ENCODE data around the gene CDH9.

CDH9 gene, protein sequence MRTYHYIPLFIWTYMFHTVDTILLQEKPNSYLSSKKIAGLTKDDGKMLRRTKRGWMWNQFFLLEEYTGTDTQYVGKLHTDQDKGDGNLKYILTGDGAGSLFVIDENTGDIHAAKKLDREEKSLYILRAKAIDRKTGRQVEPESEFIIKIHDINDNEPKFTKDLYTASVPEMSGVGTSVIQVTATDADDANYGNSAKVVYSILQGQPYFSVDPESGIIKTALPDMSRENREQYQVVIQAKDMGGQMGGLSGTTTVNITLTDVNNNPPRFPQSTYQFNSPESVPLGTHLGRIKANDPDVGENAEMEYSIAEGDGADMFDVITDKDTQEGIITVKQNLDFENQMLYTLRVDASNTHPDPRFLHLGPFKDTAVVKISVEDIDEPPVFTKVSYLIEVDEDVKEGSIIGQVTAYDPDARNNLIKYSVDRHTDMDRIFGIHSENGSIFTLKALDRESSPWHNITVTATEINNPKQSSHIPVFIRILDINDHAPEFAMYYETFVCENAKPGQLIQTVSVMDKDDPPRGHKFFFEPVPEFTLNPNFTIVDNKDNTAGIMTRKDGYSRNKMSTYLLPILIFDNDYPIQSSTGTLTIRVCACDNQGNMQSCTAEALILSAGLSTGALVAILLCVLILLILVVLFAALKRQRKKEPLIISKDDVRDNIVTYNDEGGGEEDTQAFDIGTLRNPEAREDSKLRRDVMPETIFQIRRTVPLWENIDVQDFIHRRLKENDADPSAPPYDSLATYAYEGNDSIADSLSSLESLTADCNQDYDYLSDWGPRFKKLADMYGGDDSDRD

DNA sequence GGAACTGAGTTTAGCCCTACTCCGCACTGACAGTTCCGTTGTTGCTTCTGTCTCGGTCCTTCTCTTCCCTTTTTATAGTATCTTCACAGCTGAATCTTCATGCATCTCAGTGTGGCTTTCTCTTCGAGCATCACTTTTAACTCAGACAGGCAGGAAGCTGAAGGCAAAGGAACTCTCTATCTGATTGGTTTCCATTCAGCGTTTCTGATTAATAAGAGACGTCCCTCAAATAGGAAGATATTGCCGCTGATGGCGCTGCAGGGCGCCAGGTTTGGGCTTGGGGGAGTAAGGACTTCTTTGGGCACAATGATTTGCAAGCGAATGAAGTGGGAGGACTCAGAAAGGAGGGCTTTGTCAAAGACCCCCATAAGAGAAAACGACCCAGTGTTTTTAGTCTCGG, at the start of gene CDH9:
Gene CDH9, minus strand, starts transcription at position 111 of the 400 bp plus-strand sequence. CDS start 50,253 bp downstream, outside the sequence.
- DNase-seq: no peak

DNA sequence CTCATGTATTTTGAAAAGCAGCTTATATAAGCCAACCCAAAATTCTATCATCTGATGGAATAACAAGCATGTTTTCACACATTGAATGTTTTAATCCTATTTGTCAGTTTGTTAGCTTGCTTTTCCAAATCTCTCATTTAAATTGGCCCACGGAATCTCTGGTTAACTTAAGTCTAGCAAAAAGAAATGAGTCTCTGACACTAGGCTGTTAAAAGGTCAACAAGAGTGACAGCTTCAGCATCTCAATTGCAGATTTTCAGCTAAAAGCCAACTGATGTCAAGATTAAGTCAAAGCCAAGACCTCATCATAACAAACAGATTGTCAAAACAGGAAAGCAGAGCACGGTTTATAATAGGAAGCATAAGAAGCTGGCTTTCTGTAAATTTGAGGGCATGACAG, 49.4 kb upstream of the CDH9 start:
- DNase-seq: no peak

DNA sequence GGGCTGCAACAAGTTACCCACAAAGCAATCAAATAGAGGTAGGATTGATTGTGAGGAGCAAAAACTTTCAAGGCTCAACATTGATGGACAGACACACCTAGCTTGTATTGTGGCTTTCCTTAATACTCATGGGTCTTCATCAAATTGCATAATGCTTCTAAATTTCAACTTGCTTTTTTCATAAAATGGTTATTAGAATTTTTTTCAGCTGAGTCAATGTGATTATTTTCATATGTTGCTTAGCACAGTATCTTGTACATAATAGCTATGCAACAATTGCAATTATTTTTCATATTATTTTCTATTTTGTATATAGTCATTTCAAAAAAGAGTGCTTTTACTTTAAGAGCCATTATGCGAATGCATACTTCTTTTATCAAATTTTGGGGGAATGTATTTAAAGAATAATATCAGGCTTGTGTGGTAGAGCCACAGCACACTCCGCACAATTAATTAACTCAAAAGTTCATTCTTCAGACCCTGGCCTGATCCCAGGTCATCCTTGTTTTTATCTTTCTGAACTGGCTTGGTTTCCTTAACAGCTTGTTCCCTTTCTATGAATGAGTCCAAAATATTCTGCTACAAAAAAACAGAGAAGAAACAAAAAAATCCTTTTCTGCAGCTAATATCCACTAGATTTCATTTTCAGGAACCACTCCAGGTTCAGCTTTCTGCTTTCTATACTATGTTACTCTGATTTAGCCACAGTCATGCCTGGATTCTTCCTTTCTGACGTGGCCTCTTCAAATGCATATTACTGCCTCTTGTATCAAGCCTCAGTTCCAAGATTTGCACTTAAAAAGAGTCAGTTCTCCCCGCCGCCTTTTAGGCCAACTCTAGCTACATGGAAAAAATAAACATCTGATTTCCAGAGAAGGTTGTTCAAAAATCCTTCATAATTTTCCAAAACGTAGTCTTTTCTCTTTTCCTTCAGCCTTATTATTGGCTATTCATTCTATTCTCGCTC, 45.3 kb upstream of the CDH9 start:
- no peak for DNase-seq

DNA sequence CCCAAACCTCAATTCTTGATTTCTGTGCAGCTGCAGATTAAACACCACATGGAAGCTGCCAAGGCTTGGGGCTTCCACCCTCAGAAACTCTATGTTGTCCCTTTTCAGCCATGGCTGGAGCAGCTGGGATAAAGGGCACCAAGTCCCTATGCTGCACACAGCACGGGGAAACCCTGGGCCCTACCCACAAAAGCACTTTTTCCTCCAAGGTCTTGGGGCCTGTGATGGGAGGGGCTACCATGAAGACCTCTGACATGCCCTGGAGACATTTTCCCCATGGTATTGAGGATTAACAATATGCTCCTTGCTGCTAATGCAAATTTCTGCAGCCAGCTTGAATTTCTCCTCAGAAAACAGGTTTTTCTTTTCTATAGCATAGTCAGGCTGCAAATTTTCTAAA, 41.8 kb upstream of the CDH9 start:
- no peak for DNase-seq

DNA sequence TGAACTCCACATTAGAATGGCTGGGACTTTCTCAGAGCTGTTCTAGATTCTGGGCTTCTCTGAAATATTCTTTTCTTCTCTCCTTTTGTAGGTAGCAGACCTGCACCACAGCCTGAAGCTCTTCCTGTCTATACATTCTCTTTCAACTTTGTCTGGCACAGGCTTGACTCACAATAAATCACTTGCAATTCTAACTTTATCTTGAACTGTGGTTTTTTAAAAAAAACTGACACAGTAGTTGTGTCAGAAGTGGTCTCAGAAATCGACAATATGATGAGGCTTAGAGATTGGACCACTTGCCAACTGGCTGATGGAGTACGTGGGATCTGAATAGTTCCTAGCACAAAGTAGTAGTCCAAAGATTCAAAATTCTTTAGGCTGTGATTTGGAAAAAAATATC, 24.1 kb upstream of the CDH9 start:
- no peak for DNase-seq

DNA sequence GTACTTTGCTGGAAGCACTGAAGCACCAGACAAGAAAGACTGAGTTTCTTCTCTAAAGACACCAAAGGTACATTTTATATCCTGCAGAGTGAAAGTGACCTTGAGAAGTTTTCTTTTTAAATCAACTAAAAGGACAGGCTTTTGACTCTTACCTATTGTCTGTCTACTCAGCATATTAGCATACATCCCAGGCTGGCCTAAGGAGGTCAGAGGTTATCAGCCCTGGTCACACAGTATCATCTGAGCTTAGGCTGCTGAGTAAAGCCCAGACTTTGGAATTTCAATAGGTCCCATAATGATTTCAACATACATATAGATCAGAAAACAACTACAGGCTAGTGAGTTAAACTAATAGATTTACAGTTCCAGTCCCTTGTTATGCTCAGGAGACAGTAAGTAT, 10.1 kb upstream of the CDH9 start:
- no peak for DNase-seq

DNA sequence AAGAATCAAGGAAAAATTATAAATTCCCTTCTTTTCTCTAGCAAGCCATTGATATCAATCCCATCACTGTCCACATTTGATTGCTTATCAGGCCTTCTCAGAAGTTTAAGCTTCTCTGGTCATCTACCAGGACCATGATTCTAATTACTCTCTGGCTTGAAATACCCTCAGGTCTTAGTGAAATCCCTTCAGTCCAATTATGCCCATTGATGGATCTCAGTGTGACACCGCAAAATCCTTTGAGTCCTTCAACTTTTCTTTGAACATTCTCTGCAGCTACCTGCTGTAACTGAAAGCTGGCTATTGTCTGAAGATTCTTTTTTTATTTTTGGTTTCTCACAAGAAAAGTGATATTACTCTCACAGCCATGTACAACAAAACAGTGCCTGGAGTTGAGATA, 3.0 kb upstream of the CDH9 start:
- no peak for DNase-seq

DNA sequence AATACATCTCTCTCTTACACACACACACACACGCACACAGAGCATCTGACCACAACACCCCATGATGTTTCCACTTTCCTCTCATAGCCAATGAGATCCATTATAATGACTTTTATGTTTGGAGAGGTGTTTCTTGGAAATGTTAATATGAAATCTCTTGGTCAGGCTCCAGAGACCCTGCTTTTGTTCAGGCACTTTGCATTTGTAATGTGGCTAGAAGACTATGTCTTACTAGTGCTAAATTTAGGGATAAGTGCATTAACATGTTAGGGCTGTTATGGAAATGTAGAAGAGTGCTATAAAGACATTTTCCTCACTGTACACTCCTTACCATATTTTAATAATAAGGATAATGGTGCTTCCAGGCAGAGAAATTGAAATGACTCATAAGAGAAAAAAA, 3.8 kb downstream of the CDH9 start:
- DNase-seq: no peak

DNA sequence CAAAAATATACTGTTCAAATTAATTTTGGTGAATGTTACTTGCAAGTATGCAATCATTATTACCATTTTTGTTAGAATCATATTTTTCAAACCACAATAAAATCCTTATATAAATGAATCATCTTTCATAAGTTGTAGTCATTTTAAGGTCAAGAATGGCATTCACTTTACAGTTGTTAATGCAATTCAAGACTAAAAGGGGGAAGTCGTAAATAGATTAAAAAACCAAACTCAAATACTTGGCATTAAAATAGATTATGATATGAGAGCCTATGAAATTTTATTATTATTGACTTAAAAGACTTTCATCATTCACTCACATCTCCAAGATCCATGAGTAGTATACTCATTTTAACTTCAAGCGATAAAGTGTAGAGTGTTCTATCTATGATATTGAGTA, 11.6 kb downstream of the CDH9 start:
- no peak for DNase-seq

DNA sequence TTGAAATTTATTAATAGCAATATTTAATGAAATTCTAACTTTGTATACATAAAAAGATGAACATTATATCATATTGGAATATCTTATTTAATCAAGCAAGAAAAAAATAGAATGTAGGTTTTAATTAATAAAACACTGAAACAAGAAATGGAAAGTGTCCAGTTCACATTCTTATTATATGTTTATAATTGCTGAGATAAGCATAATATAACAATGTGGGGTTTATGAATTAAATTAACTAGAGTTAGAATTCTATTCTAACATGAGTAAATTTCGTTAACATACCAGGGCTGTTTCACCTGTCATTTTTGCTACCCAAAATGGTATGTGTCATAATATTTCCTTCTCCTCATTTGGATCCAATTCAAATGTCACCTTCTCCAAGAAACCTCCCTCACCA, 12.3 kb downstream of the CDH9 start:
- DNase-seq: no peak

DNA sequence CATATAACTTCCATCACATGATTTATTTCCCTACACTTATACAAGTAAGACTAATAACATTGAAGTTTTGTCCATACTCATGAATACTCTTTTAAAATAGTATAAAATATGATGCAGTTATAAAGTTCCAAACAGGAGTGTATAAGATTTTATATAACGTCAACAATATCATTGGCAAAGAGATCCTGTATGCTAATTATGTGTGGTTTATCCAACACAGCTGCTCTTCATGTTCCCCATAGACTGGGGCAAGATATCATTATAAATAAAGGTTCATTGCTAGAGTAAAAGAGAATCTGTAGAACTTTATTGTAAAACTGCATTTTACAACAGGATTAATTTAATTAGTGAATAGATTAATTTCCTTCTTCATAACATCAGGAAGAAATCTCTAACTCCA, 16.9 kb downstream of the CDH9 start:
- no peak for DNase-seq

DNA sequence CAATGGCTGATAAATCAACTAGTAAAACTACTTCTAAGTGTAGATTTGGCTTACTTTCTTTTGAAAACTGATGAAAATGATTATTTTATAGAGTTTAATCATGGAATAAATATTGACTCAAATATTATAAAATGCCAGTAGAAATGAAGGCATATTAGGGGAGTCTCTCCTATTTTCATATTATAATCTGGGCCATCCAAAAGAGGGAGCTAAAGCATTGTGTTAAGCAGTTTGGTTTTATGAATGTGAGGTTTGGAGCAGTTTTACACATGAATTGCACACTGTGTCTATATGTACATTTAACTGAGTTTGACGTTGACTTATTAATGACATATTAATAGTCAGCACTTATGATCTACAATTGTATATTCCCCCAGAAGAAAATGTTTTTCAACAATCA, 17.4 kb downstream of the CDH9 start:
- no peak for DNase-seq

DNA sequence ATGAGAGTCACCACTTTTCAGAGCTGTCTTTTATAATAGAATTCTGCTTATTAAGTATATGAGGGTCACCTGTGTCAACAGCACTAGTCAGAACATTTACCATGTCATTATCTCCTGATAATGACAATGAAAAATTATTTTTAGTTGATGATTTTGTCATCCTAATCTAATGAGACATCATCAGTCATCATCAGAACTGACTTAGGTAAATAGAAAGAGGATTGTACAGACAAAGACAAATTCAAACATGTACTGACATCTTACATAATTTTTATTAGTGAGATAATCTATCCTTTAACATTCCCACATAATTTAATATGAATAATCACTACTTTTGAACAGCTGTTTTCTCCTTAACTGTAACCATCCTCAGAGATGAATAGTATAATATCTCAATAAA, 22.6 kb downstream of the CDH9 start:
- DNase-seq: no peak

DNA sequence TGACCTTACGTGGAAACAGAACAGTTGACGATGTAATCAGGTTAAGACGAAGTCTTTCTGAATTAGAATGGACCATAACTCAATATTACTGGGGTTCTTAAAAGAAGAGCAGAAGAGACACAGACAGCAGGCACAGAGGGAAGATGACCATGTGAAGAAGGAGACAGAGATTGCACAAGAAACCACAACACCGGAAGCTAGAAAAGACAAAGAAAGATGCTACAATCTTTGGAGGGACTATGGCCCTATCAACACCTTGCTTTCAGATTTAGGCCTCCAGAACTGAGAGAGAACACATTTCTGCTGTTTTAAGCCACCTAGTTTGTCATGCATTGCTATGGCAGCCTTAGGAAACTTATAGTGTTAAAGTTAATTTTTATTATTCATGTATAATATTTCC, 27.1 kb downstream of the CDH9 start:
- no peak for DNase-seq

DNA sequence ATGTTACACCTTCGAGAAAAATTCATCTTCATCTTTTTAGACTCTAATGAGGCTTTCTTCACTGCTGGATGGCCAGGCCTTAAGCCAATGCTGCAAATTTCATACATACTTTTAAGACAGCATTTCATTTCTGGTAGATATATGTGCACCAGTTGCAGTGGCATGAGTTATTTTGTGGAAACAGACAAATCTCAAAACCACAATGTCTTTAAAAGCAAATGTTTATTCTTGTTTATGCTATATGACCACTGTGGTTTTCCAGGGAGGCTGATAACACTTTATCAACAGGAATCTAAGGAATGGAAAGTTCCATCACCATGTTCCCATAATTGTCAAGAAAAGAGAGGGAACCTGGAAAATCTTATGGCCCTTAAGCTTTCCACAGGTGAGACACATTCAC, 27.7 kb downstream of the CDH9 start:
- DNase-seq: no peak

DNA sequence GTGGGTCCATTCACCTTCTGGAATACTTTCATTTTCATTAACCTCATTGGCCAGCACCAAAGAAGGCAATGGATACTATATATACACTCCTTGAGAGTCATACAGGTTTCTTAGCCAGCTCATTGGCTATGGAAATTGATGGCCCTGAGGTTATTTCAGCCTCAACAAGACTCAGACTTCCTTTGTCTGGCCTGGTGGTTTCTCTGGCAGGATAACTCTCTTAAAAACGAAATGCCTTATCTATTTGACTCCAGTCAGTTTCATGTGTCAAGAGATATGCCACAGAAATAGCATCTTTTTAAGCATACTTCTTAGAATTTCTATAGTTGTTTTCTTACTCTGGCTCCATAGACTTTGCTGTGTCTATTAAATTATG, 28.9 kb downstream of the CDH9 start:
- DNase-seq: no peak

DNA sequence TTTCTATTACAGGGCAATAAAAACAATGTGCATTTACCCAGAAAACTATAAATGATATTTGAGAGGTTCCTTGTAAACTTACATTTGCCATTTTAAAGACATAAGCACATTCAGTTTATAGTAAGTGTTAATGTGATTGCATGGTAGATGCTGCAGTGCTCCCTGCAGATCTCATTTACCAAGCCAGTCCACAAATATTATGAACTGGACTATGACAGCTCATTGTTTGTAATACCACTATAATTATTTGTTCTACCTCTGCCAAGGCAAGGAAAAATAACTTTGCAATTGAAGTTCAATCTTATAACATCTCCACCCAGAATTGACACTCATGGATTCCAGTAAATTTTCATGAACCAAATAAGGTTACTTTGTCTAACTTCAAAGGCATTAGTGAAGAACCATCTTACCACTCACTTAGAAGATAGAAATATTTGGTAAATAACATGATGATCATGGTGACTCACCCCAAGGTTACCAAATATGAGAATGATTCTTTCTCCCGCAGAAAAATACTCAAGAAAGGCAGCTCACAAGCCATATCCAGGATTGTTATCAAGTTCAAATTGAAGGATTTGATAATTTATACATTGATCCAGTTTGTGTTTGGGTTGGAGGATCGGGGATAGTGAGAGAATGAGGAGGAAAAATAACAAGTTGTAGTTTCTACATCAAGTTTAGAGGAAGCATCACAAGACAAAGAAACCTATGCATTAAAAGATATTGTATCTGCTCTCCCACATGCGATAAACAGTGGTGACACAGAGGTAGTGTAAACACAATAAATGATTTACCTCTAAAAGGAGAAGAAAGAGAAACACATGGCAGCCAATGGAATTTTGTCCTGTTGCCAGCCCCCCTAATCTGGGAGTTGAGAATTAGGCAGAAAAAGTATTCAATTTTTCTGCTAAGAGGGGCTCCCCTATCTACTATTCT, 29.5 kb downstream of the CDH9 start:
- DNase-seq: no peak

DNA sequence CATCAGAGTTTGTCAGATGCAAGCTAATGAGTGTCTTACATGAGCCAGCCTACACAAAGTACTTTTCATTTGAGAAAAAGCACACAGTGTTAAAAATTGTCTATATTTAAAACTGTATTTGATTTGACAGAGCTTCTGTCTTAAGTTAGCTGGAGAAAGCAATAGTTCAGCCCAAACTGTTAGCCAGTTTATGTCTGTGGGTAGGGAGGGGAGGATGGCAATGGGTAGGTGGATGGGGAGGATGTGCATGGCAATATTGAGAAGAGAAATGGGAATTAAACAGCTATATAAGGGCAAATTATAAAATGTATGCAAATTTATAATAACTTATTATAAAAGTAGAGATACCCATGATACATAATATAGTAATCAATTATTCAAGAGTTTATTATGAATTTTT, 31.3 kb downstream of the CDH9 start:
- DNase-seq: no peak

DNA sequence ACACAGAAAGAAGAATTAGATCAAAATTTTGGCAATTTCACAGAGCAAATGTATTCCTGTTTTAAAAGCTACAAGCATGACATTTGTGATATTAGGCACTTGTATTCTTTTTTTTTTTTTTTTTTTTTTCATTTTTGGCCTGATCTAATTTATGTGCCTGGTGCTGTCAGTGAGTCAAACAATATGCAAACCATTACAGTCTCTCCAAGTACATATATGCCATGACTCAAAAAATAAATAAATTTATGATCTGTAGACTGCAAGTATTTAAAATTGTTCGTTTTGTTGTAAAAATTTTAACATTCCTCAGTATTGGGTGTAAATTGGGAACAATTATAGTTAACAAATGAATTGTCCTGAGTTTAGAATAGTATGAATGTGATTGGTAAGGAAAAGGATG, 51.4 kb downstream of the CDH9 start:
- DNase-seq: no peak

DNA sequence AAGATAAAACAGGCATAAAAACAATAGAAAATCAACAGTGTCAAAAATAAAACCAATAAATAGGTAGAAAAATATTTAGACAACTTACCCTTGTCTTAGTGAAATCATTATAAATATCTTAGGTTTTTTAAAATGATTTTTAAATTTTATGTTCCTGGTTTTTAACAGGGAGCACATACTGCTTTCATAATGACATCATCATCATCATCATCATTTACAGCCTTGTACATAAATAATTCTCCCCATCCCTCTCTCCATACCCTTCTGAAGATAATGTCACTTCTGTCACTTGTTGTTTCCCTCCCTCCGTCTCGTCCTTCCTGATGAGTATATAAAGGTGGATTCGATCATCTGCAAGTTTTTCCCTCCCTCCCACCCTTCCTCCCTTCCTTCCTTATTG, 56.6 kb downstream of the CDH9 start:
- no peak for DNase-seq

DNA sequence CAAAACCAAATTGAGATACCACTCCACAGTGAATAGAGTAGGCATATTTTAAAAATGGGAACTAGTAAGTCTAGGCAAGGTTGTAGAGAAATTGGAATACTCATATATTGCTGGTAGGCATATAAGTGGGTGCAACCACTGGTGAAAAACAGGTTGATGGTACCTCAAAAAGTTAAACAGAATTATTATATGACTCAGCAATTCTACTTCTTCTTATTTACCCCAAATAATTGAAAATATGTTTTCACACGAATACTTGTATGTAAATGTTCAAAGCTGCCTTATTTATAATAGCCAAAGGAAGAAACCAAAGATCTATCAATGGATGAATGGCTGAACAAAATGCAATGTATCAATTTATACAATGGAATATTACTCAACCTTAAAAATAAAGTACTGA, 79.1 kb downstream of the CDH9 start:
- DNase-seq: no peak

DNA sequence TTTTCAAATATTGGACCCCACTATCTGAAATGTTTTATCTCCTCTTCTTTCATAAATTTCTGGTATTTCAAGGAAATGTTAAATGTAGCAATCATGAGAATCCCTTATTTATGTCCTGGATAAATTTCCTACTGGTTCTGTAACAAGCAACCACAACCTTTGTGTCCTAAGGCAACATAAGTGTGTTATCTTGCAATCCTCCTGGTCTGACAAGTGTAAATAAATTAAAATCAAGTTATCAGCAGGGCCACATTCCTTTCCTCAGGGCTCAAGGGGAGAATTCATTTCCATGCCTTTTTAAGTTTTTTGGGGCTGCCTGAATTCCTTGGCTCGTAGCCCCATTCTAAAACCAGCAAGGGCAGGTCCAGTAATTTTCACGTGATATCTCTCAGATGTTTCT, 83.2 kb downstream of the CDH9 start:
- no peak for DNase-seq

Data from NCI-H187 treated with DMSO at 0.1 percent for 48 hours (cell line).